ENCODE results near the gene RNF38.

- TF ChIP-seq CTCF (conservative IDR thresholded peaks at IDR 0.05; ENCODE audit: low read length) (no peak), EZH2phosphoT487 (IDR thresholded peaks at IDR 0.05; ENCODE audit: borderline replicate concordance, low read depth, low read length) (no peak)
Measured at GRCh38 chr9:36401164-36401740, 1.2 kb upstream of the RNF38 start.
